ENCODE data around the gene HPS4. TPM values are rescaled to one million over a fixed set of nuclear protein-coding genes. Genes with fewer than 3 reads are reported as not detected.
A peak's percentile ranks its signal among the peaks of the same experiment; 100 is the strongest.
"Not testable (repeated sequence)": the region's sequence is repeated elsewhere in the genome, so short reads cannot be mapped to it uniquely, and the experiment has no call there.

HPS4 gene
- total RNA-seq, 2 experiments from 2014 or later: 39.3 to 41.2 TPM

DNA sequence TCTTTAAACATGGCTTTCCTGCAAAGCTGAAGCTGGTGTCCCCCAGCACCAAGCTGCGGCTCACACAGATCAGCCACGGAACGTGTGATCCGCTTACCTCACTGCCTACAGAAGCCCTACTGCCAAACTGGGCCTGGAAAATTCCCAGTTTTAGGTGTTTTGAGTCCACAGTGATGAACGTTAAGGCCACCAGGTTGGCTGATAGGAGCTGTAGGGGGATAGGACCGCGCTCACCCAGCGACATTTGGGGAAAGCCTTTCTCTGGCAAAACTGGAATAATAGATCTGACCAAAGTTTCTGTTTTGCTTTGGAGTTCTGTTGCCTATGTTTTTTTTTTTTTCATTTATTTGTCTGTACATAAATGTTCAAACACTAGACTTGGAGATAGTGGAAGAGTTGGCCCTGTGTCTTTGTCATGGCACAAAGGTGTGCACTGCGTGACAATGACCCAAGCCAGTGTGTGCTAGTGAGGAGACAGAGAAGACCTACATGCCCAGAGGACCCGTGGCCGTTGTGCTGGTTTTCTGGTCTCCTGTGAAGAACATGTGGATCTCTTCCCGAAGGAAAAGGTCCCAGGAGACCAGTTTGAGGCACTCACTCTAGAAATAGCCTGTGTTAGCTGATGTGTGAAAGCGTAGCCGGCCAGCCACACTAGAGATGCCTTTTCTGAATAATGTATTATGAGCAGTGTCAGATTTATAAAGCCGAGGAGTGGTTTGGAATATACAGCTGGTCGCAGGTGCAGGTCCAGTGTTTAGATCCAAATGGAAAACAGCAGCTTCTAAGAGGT, 39.5 kb downstream of the HPS4 start:
- H3K4me1 Mint-ChIP-seq: peaks cover 1% of the 10 kb centered on the region
- H3K36me3 Mint-ChIP-seq: peaks cover 9% of the 10 kb centered on the region
- no peak for ATAC-seq
- no peak overlapping the region for H3K4me3 Mint-ChIP-seq
- peak overlapping the region; percentile 34 for H3K27ac Mint-ChIP-seq
- no peaks in the 10 kb centered on the region for H3K9me3 Mint-ChIP-seq (ENCODE audit: low read depth)
- DNase-seq: no peak
- H3K27me3 Mint-ChIP-seq: no peaks in the 10 kb centered on the region
- CTCF ChIA-PET: no interaction called here

GRCh38 chr22:26442086-26442756, 41.4 kb downstream of the HPS4 start:
- ATAC-seq (no peak), DNase-seq (no peak)
- Mint-ChIP-seq H3K36me3 (peaks cover 14% of the 10 kb centered on the region), H3K4me3 (no peak overlapping the region), H3K27ac (no peak overlapping the region), H3K4me1 (peaks cover 8% of the 10 kb centered on the region), H3K27me3 (no peaks in the 10 kb centered on the region), H3K9me3 (ENCODE audit: low read depth) (no peaks in the 10 kb centered on the region)
- CTCF ChIA-PET: interaction anchor here (0.6 to 2.1 kb wide), 3 partner anchors 25 to 75 kb away, joined by 3 to 5 read pairs (median 4); partner anchors contain the start of genes HPS4 and SRRD

DNA sequence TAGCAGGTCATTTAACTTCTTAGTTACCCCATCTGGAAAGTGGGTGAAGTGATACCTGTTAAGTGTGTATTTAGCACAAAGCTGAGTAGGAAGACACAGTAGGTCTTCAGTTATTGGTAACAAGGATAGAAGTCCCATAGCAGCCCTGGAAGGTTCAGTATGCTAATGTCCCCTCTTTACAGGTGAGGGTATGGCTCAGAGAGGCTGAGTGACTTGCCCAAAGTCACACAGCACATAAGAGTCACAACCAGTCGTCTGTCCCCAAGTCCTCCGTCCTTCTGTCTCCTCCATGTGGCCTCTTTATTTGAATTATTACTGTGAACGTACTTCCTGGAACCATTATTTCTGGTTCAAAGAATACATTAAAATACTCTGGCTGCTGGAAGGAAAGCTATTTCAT, 44.0 kb downstream of the HPS4 start:
- no peak overlapping the region for H3K27ac Mint-ChIP-seq
- DNase-seq (no peak), ATAC-seq (no peak)
- H3K4me3 Mint-ChIP-seq: no peak overlapping the region
- no peaks in the 10 kb centered on the region for H3K9me3 Mint-ChIP-seq (ENCODE audit: low read depth)
- H3K4me1 Mint-ChIP-seq: peaks cover 33% of the 10 kb centered on the region
- peaks cover 26% of the 10 kb centered on the region for H3K36me3 Mint-ChIP-seq
- H3K27me3 Mint-ChIP-seq: no peaks in the 10 kb centered on the region
- CTCF ChIA-PET: interaction anchor here (3.8 kb wide), 1 partner anchor 21 kb away, joined by 13 read pairs; no protein-coding TSS in a partner anchor

DNA sequence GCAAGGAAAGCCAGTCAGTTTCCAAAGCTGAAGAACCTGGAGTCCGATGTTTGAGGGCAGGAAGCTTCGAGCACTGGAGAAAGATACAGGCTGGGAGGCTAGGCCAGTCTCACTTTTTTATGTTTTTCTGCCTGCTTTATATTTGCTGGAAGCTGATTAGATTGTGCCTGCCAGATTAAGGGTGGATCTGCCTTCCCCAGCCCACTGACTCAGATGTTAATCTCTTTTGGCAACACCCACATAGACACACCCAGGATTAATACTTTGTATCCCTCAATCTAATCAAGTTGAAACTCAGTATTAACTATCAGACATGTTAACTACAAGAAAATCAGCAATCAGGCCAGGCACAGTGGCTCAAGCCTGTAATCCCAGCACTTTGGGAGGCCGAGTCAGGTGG, 44.8 kb downstream of the HPS4 start:
- not testable (repeated sequence) for H3K27me3 Mint-ChIP-seq; ATAC-seq; H3K4me3 Mint-ChIP-seq; DNase-seq; H3K9me3 Mint-ChIP-seq (ENCODE audit: low read depth)
- Mint-ChIP-seq H3K27ac (peak overlapping the region; percentile 19), H3K36me3 (peaks cover 34% of the 10 kb centered on the region), H3K4me1 (peaks cover 40% of the 10 kb centered on the region)
- CTCF ChIA-PET: interaction anchor here (0.6 to 3.8 kb wide), 2 partner anchors 22 to 203 kb away, joined by 3 to 13 read pairs; no protein-coding TSS in a partner anchor

DNA sequence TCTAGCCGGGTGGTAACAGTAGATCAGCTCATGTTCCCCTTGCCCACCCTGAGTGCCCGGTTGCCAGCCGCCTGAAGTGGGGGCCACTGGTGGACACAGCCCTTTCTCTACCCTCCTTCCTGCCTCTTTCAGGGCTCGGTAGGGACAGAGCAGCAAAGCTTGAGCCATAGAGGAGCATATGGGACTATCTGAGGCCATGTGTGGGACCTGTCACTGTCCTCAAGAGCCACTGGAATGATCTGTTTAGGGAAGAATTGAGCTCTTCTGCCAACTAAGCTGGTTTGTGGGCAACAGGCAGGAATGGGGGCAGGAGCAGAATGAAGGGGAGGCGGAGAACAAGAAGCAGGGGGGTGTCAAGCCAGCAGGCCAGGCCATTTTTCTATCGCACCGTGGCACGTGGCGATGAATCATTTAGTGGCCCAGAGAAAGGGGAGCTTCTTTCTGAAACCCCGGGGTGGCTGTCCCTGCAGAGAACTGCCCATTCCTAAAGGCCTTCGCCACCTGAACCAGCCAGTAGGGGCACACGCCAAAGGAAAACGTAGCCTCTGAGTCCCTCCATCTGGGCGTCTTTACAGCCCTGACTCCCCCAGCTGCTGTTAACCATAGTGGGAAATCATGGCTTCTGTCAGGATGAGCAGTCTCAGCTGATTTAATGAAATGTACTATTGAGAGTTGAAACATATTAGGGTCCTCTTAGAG, 45.7 kb downstream of the HPS4 start:
- Mint-ChIP-seq H3K4me3 (no peak overlapping the region), H3K9me3 (ENCODE audit: low read depth) (no peaks in the 10 kb centered on the region), H3K27ac (no peak overlapping the region), H3K27me3 (no peaks in the 10 kb centered on the region), H3K4me1 (peaks cover 49% of the 10 kb centered on the region), H3K36me3 (peaks cover 34% of the 10 kb centered on the region)
- no peak for DNase-seq
- CTCF ChIA-PET: interaction anchor here (3.8 kb wide), 1 partner anchor 23 kb away, joined by 13 read pairs; no protein-coding TSS in a partner anchor
- no peak for ATAC-seq

DNA sequence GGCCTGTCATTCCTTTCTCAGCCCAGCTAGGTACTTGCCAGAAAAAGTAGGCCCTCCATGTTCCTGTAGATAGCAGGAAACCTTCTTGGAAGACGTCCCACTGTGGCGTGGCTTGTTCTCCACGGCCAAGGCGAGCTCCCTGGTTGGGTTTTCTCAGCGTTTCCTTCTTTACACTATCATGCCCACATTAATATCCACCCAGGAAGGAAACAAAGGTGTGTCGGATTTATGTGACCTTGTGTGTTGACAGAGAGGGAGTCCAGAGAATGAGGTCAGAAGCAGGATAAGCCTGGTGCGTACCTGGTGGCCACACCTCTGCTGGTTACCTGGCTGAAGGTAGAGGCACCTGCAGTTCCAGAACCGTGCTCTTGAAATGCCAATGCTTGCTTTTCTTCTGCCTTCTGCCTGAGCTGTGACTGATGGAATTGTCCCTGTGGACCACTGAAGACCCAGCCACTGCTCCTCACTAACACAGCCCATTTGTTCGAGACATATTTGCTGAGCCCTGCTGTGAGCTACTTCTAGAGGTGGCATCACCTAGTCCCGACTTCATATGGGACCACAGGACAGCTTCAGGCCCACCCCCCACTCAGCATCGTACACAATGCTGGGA, 46.6 kb downstream of the HPS4 start:
- no peaks in the 10 kb centered on the region for H3K27me3 Mint-ChIP-seq
- H3K36me3 Mint-ChIP-seq: peaks cover 34% of the 10 kb centered on the region
- DNase-seq: no peak
- no peaks in the 10 kb centered on the region for H3K9me3 Mint-ChIP-seq (ENCODE audit: low read depth)
- no peak for ATAC-seq
- CTCF ChIA-PET: interaction anchor here (1.8 to 3.8 kb wide), 2 partner anchors 23 to 70 kb away, joined by 4 to 13 read pairs; no protein-coding TSS in a partner anchor
- H3K4me3 Mint-ChIP-seq: no peak overlapping the region
- peak overlapping the region; percentile 33 for H3K27ac Mint-ChIP-seq
- peaks cover 56% of the 10 kb centered on the region for H3K4me1 Mint-ChIP-seq

DNA sequence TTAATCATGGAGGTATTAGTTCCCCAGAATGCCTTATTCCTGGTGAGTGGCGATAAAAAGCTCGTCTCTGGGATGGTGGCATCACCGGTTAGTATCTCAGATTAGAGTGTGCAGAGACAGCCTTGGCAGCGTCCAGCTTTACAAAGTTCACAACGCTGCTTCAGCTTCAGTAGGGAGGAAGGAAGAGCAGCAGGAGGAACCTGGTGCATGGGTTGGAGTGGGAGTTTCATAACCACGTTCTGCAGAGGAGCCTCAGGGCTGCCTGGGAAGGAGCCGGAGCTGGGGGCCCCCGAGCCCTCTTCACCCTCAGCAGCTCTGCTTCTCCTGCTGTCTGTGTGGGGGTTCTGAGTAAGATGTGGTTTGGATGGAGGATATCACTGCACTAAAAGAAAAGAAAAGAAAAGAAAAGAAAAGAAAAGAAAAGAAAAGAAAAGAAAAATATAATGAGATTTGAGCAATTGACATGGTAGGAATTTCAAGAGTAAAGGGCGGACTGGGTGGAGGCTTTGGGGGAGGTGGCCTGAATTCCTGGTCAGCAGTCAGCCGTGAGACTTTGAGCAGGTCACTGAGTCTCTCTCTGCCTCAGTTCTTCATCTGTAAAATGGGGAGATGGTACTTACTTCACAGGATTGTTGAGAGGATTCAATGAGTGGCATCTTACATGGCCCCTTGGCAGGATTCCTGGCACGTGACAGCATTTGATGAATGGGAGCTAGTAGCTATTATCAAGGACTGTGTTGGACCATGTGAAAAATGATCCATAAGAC, 48.1 kb downstream of the HPS4 start:
- Mint-ChIP-seq H3K4me3 (no peak overlapping the region), H3K9me3 (ENCODE audit: low read depth) (no peaks in the 10 kb centered on the region), H3K4me1 (peaks cover 71% of the 10 kb centered on the region), H3K27ac (peak overlapping the region; percentile 41), H3K36me3 (peaks cover 36% of the 10 kb centered on the region), H3K27me3 (no peaks in the 10 kb centered on the region)
- CTCF ChIA-PET: interaction anchor here (0.9 to 1.8 kb wide), 5 partner anchors 10 to 663 kb away, joined by 3 to 6 read pairs (median 4); no protein-coding TSS in a partner anchor
- DNase-seq (no peak), ATAC-seq (no peak)

DNA sequence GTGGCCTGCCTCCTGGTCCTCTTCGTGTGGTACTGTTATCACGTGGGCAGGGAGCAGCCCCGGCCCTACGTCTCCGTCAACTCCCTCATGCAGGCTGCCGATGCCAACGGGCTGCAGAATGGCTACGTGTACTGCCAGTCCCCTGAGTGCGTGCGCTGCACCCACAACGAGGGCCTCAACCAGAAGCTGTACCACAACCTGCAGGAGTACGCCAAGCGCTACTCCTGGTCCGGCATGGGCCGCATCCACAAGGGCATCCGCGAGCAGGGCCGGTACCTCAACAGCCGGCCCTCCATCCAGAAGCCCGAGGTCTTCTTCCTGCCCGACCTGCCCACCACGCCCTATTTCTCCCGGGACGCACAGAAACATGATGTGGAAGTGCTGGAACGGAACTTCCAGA, 49.8 kb downstream of the HPS4 start:
- Mint-ChIP-seq H3K4me3 (no peak overlapping the region), H3K27ac (no peak overlapping the region), H3K4me1 (peaks cover 80% of the 10 kb centered on the region), H3K9me3 (ENCODE audit: low read depth) (no peaks in the 10 kb centered on the region), H3K27me3 (no peaks in the 10 kb centered on the region), H3K36me3 (peaks cover 35% of the 10 kb centered on the region)
- CTCF ChIA-PET: no interaction called here
- ATAC-seq: no peak
- DNase-seq: no peak

DNA sequence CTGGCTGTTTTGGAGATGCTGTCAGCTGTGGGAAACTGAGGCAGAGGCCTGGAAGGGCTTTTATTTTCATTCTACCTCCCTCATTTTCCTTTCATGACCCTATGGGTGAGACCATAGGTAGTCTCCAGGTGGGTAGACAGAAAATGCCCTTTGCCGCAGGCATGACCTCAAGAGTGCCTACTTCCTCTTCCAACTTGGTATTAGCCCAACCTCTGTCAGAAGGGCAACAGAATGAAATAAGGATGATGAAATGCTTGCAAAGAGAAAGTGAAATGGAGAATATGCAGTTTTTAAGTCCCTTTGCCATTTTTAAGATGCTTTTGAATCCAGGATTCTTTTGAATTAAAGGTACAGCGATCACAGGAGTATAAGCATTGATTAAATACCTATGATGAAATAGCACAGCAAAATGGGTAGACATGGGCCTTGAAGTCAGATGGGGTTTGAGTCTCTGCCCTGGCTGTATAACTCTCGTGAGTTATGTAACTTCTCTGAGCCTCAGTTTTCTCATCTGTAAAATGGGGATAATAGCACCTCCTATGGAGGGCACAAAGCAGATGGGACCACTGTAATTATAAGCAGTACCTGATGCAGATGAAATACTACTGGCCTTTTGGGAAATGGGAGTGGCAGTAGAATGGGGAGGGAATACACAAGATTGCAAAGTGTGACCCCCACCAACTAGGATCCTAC, 50.8 kb downstream of the HPS4 start:
- CTCF ChIA-PET: no interaction called here
- Mint-ChIP-seq H3K27me3 (no peaks in the 10 kb centered on the region), H3K4me1 (peaks cover 87% of the 10 kb centered on the region), H3K4me3 (no peak overlapping the region), H3K36me3 (peaks cover 35% of the 10 kb centered on the region), H3K9me3 (ENCODE audit: low read depth) (no peaks in the 10 kb centered on the region), H3K27ac (peak overlapping the region; percentile 76)
- ATAC-seq (no peak), DNase-seq (no peak)

GRCh38 chr22:26431261-26431995, 52.2 kb downstream of the HPS4 start:
- Mint-ChIP-seq H3K9me3 (ENCODE audit: low read depth) (no peaks in the 10 kb centered on the region), H3K27me3 (no peaks in the 10 kb centered on the region), H3K36me3 (peaks cover 32% of the 10 kb centered on the region), H3K4me3 (peak overlapping the region; percentile 96), H3K4me1 (peaks cover 78% of the 10 kb centered on the region), H3K27ac (peak overlapping the region; percentile 76)
- no peak for ATAC-seq
- no peak for DNase-seq
- CTCF ChIA-PET: interaction anchor here (1.0 to 4.1 kb wide), 9 partner anchors 13 to 247 kb away, joined by 3 to 26 read pairs (median 5); partner anchors contain the start of genes HPS4 and SRRD

DNA sequence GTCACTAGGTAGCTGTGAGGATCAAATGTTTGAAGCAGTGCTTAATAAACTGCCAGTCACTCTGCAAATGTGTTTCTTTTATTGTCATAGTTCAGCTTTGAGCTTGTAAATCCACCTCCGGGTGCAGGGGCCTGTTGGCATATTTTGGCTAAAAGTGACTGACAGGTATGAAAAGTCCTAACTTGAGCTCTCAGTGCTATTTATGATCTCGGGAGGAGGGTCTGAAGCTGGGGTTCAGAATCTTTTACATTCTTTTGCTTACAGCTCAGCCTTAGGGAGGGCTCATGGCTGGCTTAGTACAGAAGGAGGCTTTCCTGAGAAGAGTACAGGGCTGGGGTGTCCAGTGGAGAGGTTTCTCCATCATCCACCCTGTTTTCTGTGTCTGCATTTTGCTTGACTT, 53.0 kb downstream of the HPS4 start:
- Mint-ChIP-seq H3K9me3 (ENCODE audit: low read depth) (no peaks in the 10 kb centered on the region), H3K36me3 (peaks cover 28% of the 10 kb centered on the region), H3K4me3 (peak overlapping the region; percentile 96), H3K27ac (peak overlapping the region; percentile 76), H3K27me3 (peaks cover 6% of the 10 kb centered on the region), H3K4me1 (peaks cover 70% of the 10 kb centered on the region)
- CTCF ChIA-PET: interaction anchor here (0.6 to 4.1 kb wide), 14 partner anchors 12 to 248 kb away, joined by 3 to 26 read pairs (median 4); partner anchors contain the start of genes HPS4 and SRRD
- ATAC-seq (no peak), DNase-seq (no peak)

Data from activated CD8-positive, alpha-beta memory T cell treated with anti-CD3 and anti-CD28 coated beads, Interleukin-2, amount 10 ng/mL, durations not matched to agents 7 days and 5 days (primary cell).